IMR-90 (cell line): ENCODE data around the gene CEP170. TPM values are rescaled to one million over a fixed set of nuclear protein-coding genes. Genes with fewer than 3 reads are reported as not detected.

ENCODE experiments used
- ATAC-seq: fragments of 200-7000 bp; cut with Tn5 transposase; 2 replicates; pipeline ENCODE4 v1.9.1; 2020; ENCODE audit warnings: low read depth, mild to moderate bottlenecking, moderate library complexity
- BruUV-seq: library from RNA; stranded (reverse); fragments of 400-500 nt; replicated peaks from 2 replicates; lab custom pipeline; 2021; lab: Mats Ljungman, UMichigan
- CTCF ChIA-PET: fragments of 300-600 bp; formaldehyde crosslinking; extraction: SDS; loops from one replicate; lab custom pipeline; 2021; ENCODE audit warnings: antibody characterized with exemption; lab: Yijun Ruan, JAX
- POLR2A ChIA-PET: fragments of 300-600 bp; sonication (Branson Sonifier 250); formaldehyde crosslinking; loops from one replicate; lab custom pipeline; 2022; ENCODE audit warnings: antibody characterized with exemption; ENCODE audit not compliant: unreplicated experiment; lab: Charles Lee
- DNase-seq: peaks from one replicate; pipeline ENCODE4 v3.0.0; 2013
- H2AFZ ChIP-seq: replicated peaks from 2 replicates; pipeline ENCODE3; 2013; ENCODE audit warnings: low read length, mild to moderate bottlenecking; ENCODE audit not compliant: poor library complexity
- H2AK5ac ChIP-seq: 2 replicates; pipeline ENCODE4 v1.6.1; 2013; ENCODE audit warnings: low read depth, low read length, inconsistent platforms
- H2AK9ac ChIP-seq: replicated peaks from 2 replicates; pipeline ENCODE3; 2013; ENCODE audit warnings: mild to moderate bottlenecking, low read depth, low read length, moderate library complexity; ENCODE audit not compliant: poor library complexity
- H2BK120ac ChIP-seq: 2 replicates; pipeline ENCODE4 v1.6.1; 2013; ENCODE audit warnings: low read depth, low read length, inconsistent platforms
- H2BK15ac ChIP-seq: 3 replicates; pipeline ENCODE4 v1.6.1; 2013; ENCODE audit warnings: low read depth, low read length, inconsistent platforms
- H2BK20ac ChIP-seq: 2 replicates; pipeline ENCODE4 v1.6.1; 2013; ENCODE audit warnings: low read depth, mild to moderate bottlenecking, inconsistent platforms, low read length, moderate library complexity
- H2BK5ac ChIP-seq: 2 replicates; pipeline ENCODE4 v1.6.1; 2013; ENCODE audit warnings: mild to moderate bottlenecking, low read depth, low read length, inconsistent platforms; ENCODE audit not compliant: poor library complexity, severe bottlenecking
- H3K14ac ChIP-seq: replicated peaks from 2 replicates; pipeline ENCODE4 v1.6.1; 2013; ENCODE audit warnings: low read depth, low read length, inconsistent platforms
- H3K18ac ChIP-seq: 2 replicates; pipeline ENCODE4 v1.6.1; 2013; ENCODE audit warnings: low read depth, low read length, control low read depth
- H3K23ac ChIP-seq: 2 replicates; pipeline ENCODE4 v1.6.1; 2013; ENCODE audit warnings: low read depth, low read length, inconsistent platforms
- H3K27ac ChIP-seq: 2 replicates; pipeline ENCODE4 v1.5.1; 2013; ENCODE audit warnings: mild to moderate bottlenecking, control low read depth, low read length; ENCODE audit not compliant: insufficient read depth
- H3K27me3 ChIP-seq: 2 replicates; pipeline ENCODE4 v1.6.1; 2013; ENCODE audit warnings: low read length; ENCODE audit not compliant: control insufficient read depth, insufficient read depth
- H3K36me3 ChIP-seq: 2 replicates; pipeline ENCODE4 v1.6.1; 2013; ENCODE audit warnings: low read length, mixed read lengths; ENCODE audit not compliant: control insufficient read depth, insufficient read depth
- H3K4ac ChIP-seq: 2 replicates; pipeline ENCODE4 v1.6.1; 2013; ENCODE audit warnings: low read depth, low read length, inconsistent platforms
- H3K4me1 ChIP-seq: 2 replicates; pipeline ENCODE4 v1.6.1; 2013; ENCODE audit warnings: low read length, mixed read lengths; ENCODE audit not compliant: control insufficient read depth, insufficient read depth
- H3K4me2 ChIP-seq: 2 replicates; pipeline ENCODE4 v1.6.1; 2013; ENCODE audit warnings: low read depth, mild to moderate bottlenecking, control low read depth, low read length, moderate library complexity
- H3K4me3 ChIP-seq: 2 replicates; pipeline ENCODE4 v1.5.1; 2013; ENCODE audit warnings: low read depth, mild to moderate bottlenecking, control low read depth, low read length, moderate library complexity; ENCODE audit not compliant: insufficient read depth
- H3K56ac ChIP-seq: 2 replicates; pipeline ENCODE4 v1.6.1; 2013; ENCODE audit warnings: low read length, inconsistent platforms; ENCODE audit not compliant: insufficient read depth; ENCODE audit errors: extremely low read depth
- H3K79me1 ChIP-seq, 2 experiments: 2 replicates each; pipeline ENCODE4 v1.6.1; 2013; ENCODE audit warnings: low read length in 2 of 2, inconsistent platforms in 1 of 2, low read depth in 1 of 2
- H3K9ac ChIP-seq: 2 replicates; pipeline ENCODE4 v1.6.1; 2013; ENCODE audit warnings: low read depth, low read length, control low read depth
- H3K9me1 ChIP-seq: 2 replicates; pipeline ENCODE4 v1.6.1; 2013; ENCODE audit warnings: low read length, inconsistent platforms; ENCODE audit not compliant: insufficient read depth
- H3K9me3 ChIP-seq: 2 replicates; pipeline ENCODE4 v1.6.1; 2013; ENCODE audit warnings: low read length; ENCODE audit not compliant: control insufficient read depth, insufficient read depth
- H4K20me1 ChIP-seq: 2 replicates; pipeline ENCODE4 v1.6.1; 2013; ENCODE audit warnings: low read length, inconsistent platforms; ENCODE audit not compliant: insufficient read depth
- H4K5ac ChIP-seq: 2 replicates; pipeline ENCODE4 v1.6.1; 2013; ENCODE audit warnings: mild to moderate bottlenecking, low read depth, low read length, control low read depth
- H4K8ac ChIP-seq, 2 experiments: 2 replicates each; pipeline ENCODE4 v1.6.1; 2013; ENCODE audit warnings: low read depth in 2 of 2, low read length in 2 of 2, control low read depth in 1 of 2, inconsistent platforms in 1 of 2
- H4K91ac ChIP-seq: 2 replicates; pipeline ENCODE4 v1.6.1; 2013; ENCODE audit warnings: low read depth, low read length, inconsistent platforms; ENCODE audit not compliant: insufficient read depth
- CEBPB ChIP-seq: IDR thresholded peaks from 2 replicates; pipeline ENCODE4 v1.6.1; 2012; ENCODE audit warnings: low read depth, low read length, improper control_type of control experiment
- MAFK ChIP-seq: IDR thresholded peaks from 2 replicates; pipeline ENCODE4 v1.6.1; 2012; ENCODE audit warnings: low read depth, low read length, improper control_type of control experiment
- SMC3 ChIP-seq: fragments of 150-350 bp; IDR thresholded peaks from 2 replicates; pipeline ENCODE4 v1.6.1; 2016; ENCODE audit warnings: low read depth, mild to moderate bottlenecking, antibody characterized with exemption, low read length, moderate library complexity
- whole genome bisulfite sequencing, 2 experiments: methylation state at CpG; one replicate each; pipeline versions ENCODE4 v1.1.5 to v1.1.7; 2013; ENCODE audit warnings: missing lambda C conversion rate in 2 of 2; ENCODE audit not compliant: insufficient read length in 1 of 2; ENCODE audit errors: extremely low coverage in 2 of 2; 5-methylcytosine and 5-hydroxymethylcytosine counted together
- dilution Hi-C: fragments of 300-500 bp; cut with HindIII; formaldehyde crosslinking; loops from one replicate; pipeline ENCODE4 v1.14.3; 2018; ENCODE audit warnings: low sequenced_read_pairs; ENCODE audit not compliant: unreplicated experiment
- in situ Hi-C: fragments of 300-500 bp; cut with MboI; formaldehyde crosslinking; loops from 3 replicates; pipeline ENCODE4 v1.14.3; 2019; ENCODE audit warnings: low sequenced_read_pairs, inconsistent platforms, mixed read lengths
- intact Hi-C: fragments of 100-400 bp; cut with micrococcal nuclease; formaldehyde crosslinking; loops from 2 replicates; pipeline ENCODE4 v1.10.0; 2022
- polyA plus RNA-seq, 3 experiments: library from polyadenylated mRNA; depleted of rRNA; stranded (reverse); fragments of >200 nt; gene quantifications; 2 replicates each; pipeline ENCODE4 v1.2.3, GENCODE V29; 2012; ENCODE audit warnings: low replicate concordance in 1 of 3
- total RNA-seq: library from RNA; depleted of rRNA; stranded (reverse); fragments of >200 nt; gene quantifications from 2 replicates; pipeline ENCODE4 v1.2.3, GENCODE V29; 2012
- TF ChIP-seq, protein P1 (sequence below): conservative IDR thresholded peaks from 2 replicates; pipeline ENCODE4 v1.5.1; 2012; ENCODE audit warnings: mild to moderate bottlenecking, low read depth, low read length, improper control_type of control experiment

The CEP170 gene
- total and polyA plus RNA-seq, 2 of the 4 experiments (the other 2 are of a cell fraction), result 65.8 to 151 TPM

DNA sequence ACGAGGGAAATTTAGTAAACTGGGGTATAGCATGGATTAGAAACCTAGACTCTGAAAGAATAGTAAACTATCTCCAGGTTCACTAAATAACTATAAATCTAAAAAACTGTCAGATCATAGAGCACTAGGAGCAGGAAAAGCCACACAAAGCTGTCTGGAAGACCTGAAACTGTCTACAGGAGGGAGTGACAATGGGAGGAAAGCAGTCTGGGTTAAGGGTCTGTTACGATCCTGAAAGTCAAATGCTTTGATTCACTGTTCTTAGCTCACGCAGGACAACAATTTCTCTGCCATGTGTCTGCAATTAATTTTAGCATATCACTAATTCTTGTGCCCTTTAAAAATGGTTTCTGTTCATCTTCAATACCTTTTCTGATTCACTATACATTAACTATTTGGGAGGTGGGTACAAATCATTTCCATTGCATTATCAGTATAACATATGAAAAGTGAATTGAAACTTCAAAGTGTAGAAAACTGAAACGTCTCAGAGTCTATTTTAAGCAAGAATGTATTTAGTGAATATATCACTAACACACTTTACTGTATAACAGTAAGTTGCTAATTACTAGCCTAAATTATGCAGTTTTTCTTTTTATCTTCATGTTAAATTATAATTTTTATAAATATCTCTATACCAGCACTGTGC, 18.4 kb downstream of the CEP170 start:
- Histone ChIP-seq H3K27ac (peak overlapping the region; percentile 9; the same call in 1 of the 2 replicates), H3K9ac (no peak overlapping the region)
- WGBS, 2 experiments, result no CpG with 5 or more reads among the region's 4 CpGs

More for the DNA sequence above, 18.4 kb downstream of the CEP170 start:
- Histone ChIP-seq H3K4me3 (no peak overlapping the region), H4K20me1 (peaks cover 60% of the 10 kb centered on the region), H3K27me3 (no peaks in the 10 kb centered on the region), H4K91ac (no peak overlapping the region), H3K4ac (no peak overlapping the region), H2AFZ (no peak overlapping the region), H3K4me2 (no peak overlapping the region), H3K18ac (no peak overlapping the region), H2AK5ac (no peak overlapping the region), H3K23ac (peak overlapping the region; percentile 63; the same call in 1 of the 2 replicates), H4K8ac (no peak overlapping the region), H3K56ac (no peak overlapping the region), H3K36me3 (peaks cover 10% of the 10 kb centered on the region), H4K5ac (no peak overlapping the region), H3K79me1 (peaks cover 7 to 27% of the 10 kb centered on the region in 2 experiments; a peak in 3 of 4 replicates), H3K9me1 (no peaks in the 10 kb centered on the region), H3K4me1 (peaks cover 5% of the 10 kb centered on the region), H2BK15ac (no peak overlapping the region), H3K9me3 (peaks cover 4% of the 10 kb centered on the region), H3K14ac (no peak overlapping the region), H2AK9ac (no peak overlapping the region), H2BK120ac (no peak overlapping the region), H2BK20ac (no peak overlapping the region), H2BK5ac (peak overlapping the region; percentile 28)
- dilution Hi-C loops (no loop called here), in situ Hi-C loops (no loop called here), intact Hi-C loops (no loop called here)
- CTCF ChIA-PET, result no interaction called here
- POLR2A ChIA-PET, result no interaction called here
- TF ChIP-seq, protein P1, sequence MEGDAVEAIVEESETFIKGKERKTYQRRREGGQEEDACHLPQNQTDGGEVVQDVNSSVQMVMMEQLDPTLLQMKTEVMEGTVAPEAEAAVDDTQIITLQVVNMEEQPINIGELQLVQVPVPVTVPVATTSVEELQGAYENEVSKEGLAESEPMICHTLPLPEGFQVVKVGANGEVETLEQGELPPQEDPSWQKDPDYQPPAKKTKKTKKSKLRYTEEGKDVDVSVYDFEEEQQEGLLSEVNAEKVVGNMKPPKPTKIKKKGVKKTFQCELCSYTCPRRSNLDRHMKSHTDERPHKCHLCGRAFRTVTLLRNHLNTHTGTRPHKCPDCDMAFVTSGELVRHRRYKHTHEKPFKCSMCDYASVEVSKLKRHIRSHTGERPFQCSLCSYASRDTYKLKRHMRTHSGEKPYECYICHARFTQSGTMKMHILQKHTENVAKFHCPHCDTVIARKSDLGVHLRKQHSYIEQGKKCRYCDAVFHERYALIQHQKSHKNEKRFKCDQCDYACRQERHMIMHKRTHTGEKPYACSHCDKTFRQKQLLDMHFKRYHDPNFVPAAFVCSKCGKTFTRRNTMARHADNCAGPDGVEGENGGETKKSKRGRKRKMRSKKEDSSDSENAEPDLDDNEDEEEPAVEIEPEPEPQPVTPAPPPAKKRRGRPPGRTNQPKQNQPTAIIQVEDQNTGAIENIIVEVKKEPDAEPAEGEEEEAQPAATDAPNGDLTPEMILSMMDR, result no peak
- TF ChIP-seq SMC3 (no peak), MAFK (no peak), CEBPB (no peak)
- DNase-seq, result no peak
- ATAC-seq, result no peak
- no TSS peak for BruUV-seq
